Right ventricle myocardium inferior (tissue), 1 donor: ENCODE measurements around the gene FAM98C. TPM values are rescaled to one million over a fixed set of nuclear protein-coding genes. Genes with fewer than 3 reads are reported as not detected.
"Not testable (repeated sequence)": the region's sequence is repeated elsewhere in the genome, so short reads cannot be mapped to it uniquely, and the experiment has no call there.

ENCODE experiments used
- ATAC-seq: fragments of 200-7000 bp; cut with Tn5 transposase; one replicate; pipeline ENCODE4 v1.9.1; 2020; ENCODE audit warnings: mild to moderate bottlenecking, moderate library complexity
- DNase-seq: peaks from one replicate; pipeline ENCODE4 v3.0.0; 2021; ENCODE audit errors: missing footprints
- intact Hi-C: fragments of 100-400 bp; cut with DNase I; formaldehyde crosslinking; loops from one replicate; pipeline ENCODE4 v1.11.0; 2022
- total RNA-seq: library from RNA; stranded (reverse); fragmentation: NEBNext Ultra II Directional; extraction: Animal tissue kit (Norgen Biotek cat#: 25700); gene quantifications from one replicate; pipeline ENCODE4 v1.2.1, GENCODE V29; 2021
- donor health status: DM: no; HTN: yes; CAD: no; lungs with severe emphysema.

Gene FAM98C
- total RNA-seq, 1 donor from 2014 or later = 15.1 TPM

- ATAC-seq = no peak
- intact Hi-C loops = no loop called here
- DNase-seq = no peak
Observed at GRCh38 chr19:38413416-38413815, 10.5 kb downstream of the FAM98C start.

- intact Hi-C loops = no loop called here
- peak; percentile 3 for ATAC-seq
- no peak for DNase-seq
Observed at GRCh38 chr19:38417146-38417543, 14.3 kb downstream of the FAM98C start.

- intact Hi-C loops = no loop called here
- ATAC-seq = peak; percentile 81
Observed at GRCh38 chr19:38417544-38418506, 14.9 kb downstream of the FAM98C start.

DNA sequence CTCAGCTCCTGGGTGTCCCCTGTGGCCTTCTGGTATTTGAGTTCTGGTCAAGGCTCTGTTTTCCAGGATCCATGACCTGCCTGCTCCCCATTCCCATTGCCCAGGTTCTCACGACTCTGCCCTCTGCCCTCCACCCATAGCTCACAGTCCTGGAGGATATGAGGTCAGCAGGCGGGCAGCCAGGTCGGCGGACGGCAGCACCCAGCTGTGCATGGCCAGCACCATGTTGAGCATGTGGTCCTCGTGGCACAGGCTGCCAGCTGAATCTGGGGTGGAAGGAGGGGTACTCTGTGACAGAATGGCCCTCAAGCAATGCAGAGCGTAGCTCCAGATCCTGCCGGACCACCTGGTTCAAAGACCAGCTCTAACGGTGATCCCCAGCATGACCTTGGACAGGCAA lies 18.0 kb downstream of the FAM98C start:
- no peak for DNase-seq
- intact Hi-C loops = no loop called here
- no peak for ATAC-seq

More at GRCh38 chr19:38417544-38418506, 14.9 kb downstream of the FAM98C start:
- DNase-seq = peak; percentile 92

GRCh38 chr19:38421856-38422255 lies 19.0 kb downstream of the FAM98C start:
- DNase-seq (no peak), ATAC-seq (no peak)
- intact Hi-C loops = no loop called here

DNA sequence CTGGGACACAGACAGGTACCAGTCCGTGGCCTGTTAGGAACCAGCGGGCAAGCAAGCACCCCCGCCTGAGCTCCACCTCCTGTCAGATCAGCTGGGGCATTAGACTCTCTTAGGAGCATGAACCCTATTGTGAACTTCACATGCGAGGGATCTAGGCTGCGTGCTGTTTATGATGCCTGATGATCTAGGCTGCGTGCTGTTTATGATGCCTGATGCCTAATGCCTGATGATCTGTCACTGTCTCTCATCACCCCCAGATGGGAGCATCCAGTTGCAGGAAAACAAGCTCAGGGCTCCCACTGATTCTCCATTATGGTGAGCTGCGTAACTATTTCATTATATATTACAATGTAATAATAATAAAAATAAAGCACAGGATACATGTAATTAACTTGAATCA lies 19.5 kb downstream of the FAM98C start:
- ATAC-seq (no peak), DNase-seq (no peak)
- intact Hi-C loops = no loop called here

- DNase-seq (no peak), ATAC-seq (no peak)
- intact Hi-C loops = no loop called here
Observed at GRCh38 chr19:38424272-38424671, 21.4 kb downstream of the FAM98C start.

DNA sequence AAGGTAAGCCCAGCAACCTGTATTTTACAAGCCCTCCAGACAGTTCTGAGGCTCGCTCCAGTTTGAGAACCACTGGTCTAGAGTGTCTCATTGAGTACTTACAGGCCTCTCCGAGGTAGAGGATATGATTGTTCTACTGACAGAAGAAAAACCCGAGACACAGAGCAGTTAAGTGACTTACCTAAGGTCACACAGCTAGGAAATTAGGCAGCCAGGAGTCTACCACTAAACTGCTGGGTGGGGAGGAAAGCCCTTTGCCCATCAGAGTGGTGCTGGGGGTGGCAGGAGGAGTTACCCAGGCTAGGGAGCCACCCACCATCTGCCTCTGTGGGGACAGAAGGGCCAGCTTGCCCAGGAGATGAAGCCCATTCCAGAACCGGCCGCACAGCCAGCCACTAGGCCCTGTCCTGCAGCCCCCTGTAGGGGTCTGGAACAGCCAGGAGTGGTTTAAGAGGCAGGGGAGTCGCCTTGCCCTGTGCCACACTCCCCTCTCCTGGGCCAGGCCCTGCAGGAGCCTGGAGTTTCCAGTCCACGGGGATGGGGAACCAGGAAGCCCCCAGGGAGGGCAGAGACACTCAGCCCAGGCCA lies 22.4 kb downstream of the FAM98C start:
- intact Hi-C loops = no loop called here
- ATAC-seq (no peak), DNase-seq (no peak)

DNA sequence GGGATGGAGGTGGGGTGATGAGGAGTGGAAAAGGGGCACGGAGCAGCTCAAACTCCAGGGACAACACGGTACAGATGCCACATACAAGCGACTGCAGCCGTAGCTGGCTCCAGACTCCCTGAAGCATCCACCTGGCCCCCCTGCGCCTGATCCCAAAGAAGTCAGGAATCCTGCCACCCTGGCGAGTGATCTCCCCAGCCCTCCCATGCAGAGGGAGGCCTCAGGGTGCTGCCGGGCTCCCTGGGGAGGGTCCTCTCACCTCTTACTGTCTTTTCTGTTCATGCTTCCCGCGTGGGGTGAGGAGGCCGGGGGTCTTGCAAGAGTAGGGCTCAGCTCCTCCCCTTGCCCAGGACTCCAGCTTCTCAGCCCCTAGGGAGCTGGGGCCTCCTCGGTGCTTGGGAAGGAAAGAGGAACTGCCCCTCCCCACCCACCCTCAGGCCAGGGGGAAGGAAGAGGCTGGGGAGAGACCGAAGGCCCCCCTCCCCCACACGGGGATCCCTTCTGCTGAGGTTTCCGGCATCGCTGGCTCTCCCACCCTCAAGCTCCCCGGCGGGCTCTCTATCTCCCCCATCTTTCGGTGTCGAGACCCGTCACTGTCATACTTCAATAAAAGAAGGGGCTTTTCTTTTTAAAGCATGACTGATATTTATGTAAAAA lies 23.0 kb downstream of the FAM98C start, which contains the start of gene RASGRP4:
Gene RASGRP4, minus strand, starts transcription at position 410 of the 657 bp plus-strand sequence. Its CDS starts 128 bp downstream, at position 282.
- intact Hi-C loops = no loop called here
- DNase-seq = peak; percentile 85
- peak; percentile 59 for ATAC-seq

DNA sequence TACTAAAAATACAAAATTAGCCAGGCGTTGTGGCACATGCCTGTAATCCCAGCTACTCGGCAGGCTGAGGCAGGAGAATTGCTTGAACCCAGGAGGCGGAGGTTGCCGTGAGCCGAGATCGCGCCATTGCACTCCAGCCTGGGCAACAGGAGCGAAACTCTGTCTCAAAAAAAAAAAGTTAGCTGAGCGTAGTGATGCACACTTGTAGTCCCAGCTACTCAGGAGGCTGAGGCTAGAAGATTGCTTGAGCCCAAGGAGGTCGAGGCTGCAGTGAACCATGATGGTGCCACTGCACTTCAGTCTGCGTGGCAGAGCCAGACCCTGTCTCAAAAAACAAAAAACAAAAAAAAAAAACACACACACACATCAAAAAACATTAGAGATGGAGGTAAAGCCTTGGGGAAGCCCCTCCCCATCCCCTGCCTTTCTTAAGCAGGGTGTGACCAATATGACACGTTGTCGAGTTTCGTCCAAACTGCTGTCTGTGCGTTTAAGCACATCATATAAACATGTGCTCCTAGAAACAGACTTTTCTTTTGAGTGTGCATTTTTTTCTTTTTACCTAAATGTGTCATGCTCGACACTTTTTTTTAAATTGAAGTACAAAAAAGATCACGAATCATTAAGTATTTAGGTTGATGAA lies 24.3 kb downstream of the FAM98C start:
- ATAC-seq, intact Hi-C loops, DNase-seq: not testable (repeated sequence)

- no peak for ATAC-seq
- intact Hi-C loops = no loop called here
- no peak for DNase-seq
Observed at GRCh38 chr19:38429055-38429810, 26.3 kb downstream of the FAM98C start.

GRCh38 chr19:38429811-38430156 lies 26.9 kb downstream of the FAM98C start:
- no peak for ATAC-seq
- no peak for DNase-seq
- intact Hi-C loops = no loop called here

GRCh38 chr19:38430931-38431330 lies 28.0 kb downstream of the FAM98C start:
- intact Hi-C loops = no loop called here
- DNase-seq (no peak), ATAC-seq (no peak)

DNA sequence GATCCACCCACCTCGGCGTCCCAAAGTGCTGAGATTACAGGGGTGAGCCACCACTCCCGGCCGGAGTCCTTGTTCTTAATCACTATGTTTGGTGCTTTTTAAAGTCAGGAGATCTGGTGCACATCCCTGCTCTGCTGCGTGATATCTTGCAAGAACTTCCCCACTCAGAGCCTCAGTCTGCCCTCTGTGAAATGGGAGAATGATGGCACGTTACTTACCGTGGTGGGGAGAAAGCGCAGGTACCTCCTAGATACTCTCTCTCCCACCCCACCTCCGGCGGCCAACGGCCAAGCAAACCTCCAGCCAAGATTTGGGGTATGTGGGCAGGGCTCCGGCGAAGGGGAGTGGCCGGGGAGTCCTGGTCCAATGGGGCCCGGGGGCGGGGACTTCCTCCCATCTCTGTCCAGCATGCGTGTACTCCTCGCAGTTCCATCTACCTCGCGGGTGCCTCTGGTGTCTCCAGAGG lies 30.4 kb downstream of the FAM98C start, which contains the start of gene RYR1:
Gene RYR1, plus strand, starts transcription at position 424 of the 466 bp plus-strand sequence. CDS start 139 bp downstream, outside the sequence.
- intact Hi-C loops = no loop called here
- ATAC-seq (peak; percentile 71), DNase-seq (peak; percentile 93)

GRCh38 chr19:38434549-38435051 lies 31.7 kb downstream of the FAM98C start:
- intact Hi-C loops = no loop called here
- ATAC-seq = no peak
- no peak for DNase-seq

DNA sequence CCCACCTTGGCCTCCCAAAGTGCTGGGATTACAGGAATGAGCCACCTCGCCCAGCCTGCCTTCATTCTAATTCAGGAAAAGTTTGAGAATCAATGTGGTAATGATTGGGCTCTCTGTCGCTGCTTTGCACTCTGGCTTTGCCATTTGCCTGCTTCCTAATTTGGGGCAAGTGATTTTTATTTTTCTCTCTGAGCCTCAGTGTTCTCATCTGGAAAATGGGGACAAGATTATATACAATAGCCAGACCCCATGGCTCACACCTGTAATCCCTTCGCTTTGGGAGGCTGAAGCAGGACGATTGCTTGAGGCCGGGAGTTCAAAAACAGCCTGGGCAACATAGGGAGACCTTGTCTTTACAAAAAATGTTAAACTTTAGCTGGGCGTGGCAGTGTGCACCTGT lies 34.4 kb downstream of the FAM98C start:
- intact Hi-C loops = no loop called here
- ATAC-seq (no peak), DNase-seq (no peak)

- no peak for ATAC-seq
- no peak for DNase-seq
- intact Hi-C loops = no loop called here
Observed at GRCh38 chr19:38437917-38438316, 35.0 kb downstream of the FAM98C start.

DNA sequence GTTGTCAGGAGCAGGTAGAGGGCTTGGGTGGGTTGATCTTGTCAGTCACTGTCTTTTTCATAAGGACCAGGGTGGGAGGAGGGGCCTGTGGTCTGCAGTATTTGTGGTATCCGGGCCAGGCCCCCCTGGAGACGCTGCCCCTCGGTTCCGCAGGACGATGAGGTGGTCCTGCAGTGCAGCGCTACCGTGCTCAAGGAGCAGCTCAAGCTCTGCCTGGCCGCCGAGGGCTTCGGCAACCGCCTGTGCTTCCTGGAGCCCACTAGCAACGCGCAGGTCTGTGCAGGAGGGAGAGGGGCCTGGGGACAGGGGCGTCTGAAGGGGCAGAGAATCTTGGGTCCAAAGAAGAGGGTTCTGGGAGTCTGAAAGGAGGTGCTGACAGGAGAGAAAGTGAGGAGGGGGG lies 37.7 kb downstream of the FAM98C start:
- no peak for ATAC-seq
- DNase-seq = no peak
- intact Hi-C loops = no loop called here
